Measurements from ENCODE around the gene CHD2. TPM values are rescaled to one million over a fixed set of nuclear protein-coding genes. Genes with fewer than 3 reads are reported as not detected.

CHD2 gene
- total and polyA plus RNA-seq, 2 donors (not counting 3 experiments of a cell fraction or from before 2014, with no cell fraction given), result 53.8 to 97.9 TPM

- BruUV-seq (replicated peaks), result no TSS peak
Measured at GRCh38 chr15:93056836-93057235, 156.7 kb downstream of the CHD2 start.

More at GRCh38 chr15:93056836-93057235, 156.7 kb downstream of the CHD2 start:
- no peak for FAIRE-seq
- H3K36me3 ChIP-seq (ENCODE audit: control insufficient read depth in 2 of 2, extremely low read depth in 1 of 2, insufficient read depth in 2 of 2, low read length in 2 of 2), result no peaks in the 10 kb centered on the region
- ChIA-PET POLR2A (no interaction called here), CTCF (no interaction called here)
- H3K9me1 ChIP-seq (replicated peaks; ENCODE audit: control insufficient read depth, extremely low read depth, insufficient read depth, low read length), result no peaks in the 10 kb centered on the region
- no peaks in the 10 kb centered on the region for H3K27me3 ChIP-seq (ENCODE audit: control insufficient read depth in 2 of 2, insufficient read depth in 2 of 2, low read length in 2 of 2)
- no peak overlapping the region for H2AFZ ChIP-seq (ENCODE audit: low read depth, low read length)
- intact Hi-C loops (cut with micrococcal nuclease) (no loop called here), dilution Hi-C loops (cut with MboI; ENCODE audit: extremely low pct_ligation_motif_present, low sequenced_read_pairs) (no loop called here)
- no peak overlapping the region for H3K4me3 ChIP-seq (replicated peaks in 1 of 3; ENCODE audit: insufficient read depth in 1 of 3, low read depth in 1 of 3, low read length in 3 of 3)
- no peaks in the 10 kb centered on the region for H4K20me1 ChIP-seq (replicated peaks; ENCODE audit: control insufficient read depth, extremely low read depth, insufficient read depth, low read length)
- H3K4me2 ChIP-seq (ENCODE audit: insufficient read depth, low read length), result no peak overlapping the region
- DNase-seq (ENCODE audit: low read depth, low spot score), result no peak
- no peaks in the 10 kb centered on the region for H3K4me1 ChIP-seq (ENCODE audit: control insufficient read depth, extremely low read depth, insufficient read depth, low read length)
- no peak overlapping the region for H3K27ac ChIP-seq (ENCODE audit: insufficient read depth, low read depth, low read length)
- no peaks in the 10 kb centered on the region for H3K9me3 ChIP-seq (replicated peaks; ENCODE audit: control insufficient read depth, insufficient read depth, low read length)
- no peaks in the 10 kb centered on the region for H3K79me2 ChIP-seq (ENCODE audit: control insufficient read depth, insufficient read depth, low read length)
- no peak for TF ChIP-seq EZH2 (IDR thresholded peaks at IDR 0.05; ENCODE audit: borderline replicate concordance, low read depth, low read length, severe bottlenecking)
- no peak for TF ChIP-seq GATA2 (IDR thresholded peaks at IDR 0.05; ENCODE audit: insufficient read depth, insufficient read length, low read depth, low read length)
- TF ChIP-seq MAX (IDR thresholded peaks at IDR 0.05; ENCODE audit: insufficient read depth, insufficient read length), result no peak
- TF ChIP-seq MYC (IDR thresholded peaks at IDR 0.05; ENCODE audit: low read depth, low read length), result no peak
- TF ChIP-seq POLR2A (IDR thresholded peaks at IDR 0.05; ENCODE audit: low read depth, low read length), result no peak
- TF ChIP-seq POLR2AphosphoS5 (IDR thresholded peaks at IDR 0.05; ENCODE audit: insufficient read depth, low read depth, low read length), result no peak
- TF ChIP-seq JUN (IDR thresholded peaks at IDR 0.05; ENCODE audit: borderline replicate concordance, insufficient read depth, insufficient read length, low read depth), result no peak
- TF ChIP-seq CTCF (IDR thresholded peaks at IDR 0.05; ENCODE audit: extremely low read depth in 1 of 2, insufficient read depth in 1 of 2, low read depth in 1 of 2, low read length in 2 of 2), result no peak
- no peak for TF ChIP-seq FOS (IDR thresholded peaks at IDR 0.05; ENCODE audit: borderline replicate concordance, insufficient read depth, low read length)
- no peak overlapping the region for H3K9ac ChIP-seq (replicated peaks; ENCODE audit: extremely low read depth, insufficient read depth, low read length)
